PFSK-1 (cell line): ENCODE results near the gene SLC9A8.

Source experiments
- FOXP2 ChIP-seq: optimal IDR thresholded peaks from 2 replicates; pipeline ENCODE3; 2011; ENCODE audit warnings: borderline replicate concordance, control low read depth, inconsistent platforms; ENCODE audit not compliant: insufficient read depth; ENCODE audit errors: extremely low read length, extremely low read depth
- POLR2AphosphoS5 ChIP-seq: IDR thresholded peaks from 2 replicates; pipeline ENCODE4 v1.6.1; 2012; ENCODE audit warnings: low read depth, mild to moderate bottlenecking, control low read depth, low read length, moderate library complexity
- REST ChIP-seq, 2 experiments: IDR thresholded peaks; 2 replicates each; pipeline versions ENCODE4 v1.6.1 to v1.8.0; 2011 to 2012; ENCODE audit warnings: low read depth in 2 of 2, low read length in 2 of 2, control low read depth in 1 of 2, inconsistent platforms in 1 of 2, mild to moderate bottlenecking in 1 of 2, moderate library complexity in 1 of 2; ENCODE audit not compliant: insufficient read depth in 1 of 2

- TF ChIP-seq REST (IDR thresholded peaks at IDR 0.05; ENCODE audit: insufficient read depth in 1 of 2, low read depth in 2 of 2, low read length in 2 of 2) (no peak), POLR2AphosphoS5 (no peak), FOXP2 (no peak)
Measured at GRCh38 chr20:49885558-49886332, 73.1 kb downstream of the SLC9A8 start.
